Neuronal stem cell (in vitro differentiated cells): ENCODE measurements around the gene CBX8.

Source experiments
- DNase-seq: peaks from one replicate; pipeline ENCODE4 v3.0.0-alpha.2; 2013; ENCODE audit warnings: low spot score
- H2AFZ ChIP-seq: one replicate; pipeline ENCODE4 v1.6.1; 2013; ENCODE audit warnings: mild to moderate bottlenecking, low read length, inconsistent platforms
- H2AK5ac ChIP-seq: 2 replicates; pipeline ENCODE4 v1.6.1; 2013; ENCODE audit warnings: low read depth, mild to moderate bottlenecking, inconsistent platforms, low read length, moderate library complexity, mixed read lengths
- H2BK120ac ChIP-seq: 2 replicates; pipeline ENCODE4 v1.6.1; 2013; ENCODE audit warnings: low read depth, mild to moderate bottlenecking, inconsistent platforms, low read length, moderate library complexity, mixed read lengths
- H2BK12ac ChIP-seq: one replicate; pipeline ENCODE4 v1.6.1; 2013; ENCODE audit warnings: low read length, inconsistent platforms
- H2BK15ac ChIP-seq: 2 replicates; pipeline ENCODE4 v1.6.1; 2013; ENCODE audit warnings: mild to moderate bottlenecking, low read length, inconsistent platforms, mixed read lengths
- H2BK5ac ChIP-seq: one replicate; pipeline ENCODE4 v1.6.1; 2013; ENCODE audit warnings: inconsistent platforms, mild to moderate bottlenecking, low read length, moderate library complexity
- H3K14ac ChIP-seq: one replicate; pipeline ENCODE4 v1.6.1; 2013; ENCODE audit warnings: low read length, inconsistent platforms
- H3K18ac ChIP-seq: 2 replicates; pipeline ENCODE4 v1.6.1; 2013; ENCODE audit warnings: low read length, inconsistent platforms
- H3K23ac ChIP-seq: 2 replicates; pipeline ENCODE4 v1.6.1; 2013; ENCODE audit warnings: low read depth, mild to moderate bottlenecking, mixed read lengths, low read length, inconsistent platforms; ENCODE audit not compliant: poor library complexity
- H3K27ac ChIP-seq: replicated peaks from 3 replicates; pipeline ENCODE4 v1.5.1; 2013; ENCODE audit warnings: low read length, inconsistent platforms
- H3K27me3 ChIP-seq, 3 experiments: 2 replicates each; pipeline ENCODE4 v1.6.1; 2013; ENCODE audit warnings: low read length in 3 of 3, mild to moderate bottlenecking in 2 of 3, inconsistent platforms in 1 of 3, low read depth in 1 of 3, mixed read lengths in 1 of 3, moderate library complexity in 1 of 3; ENCODE audit not compliant: control insufficient read depth in 3 of 3, insufficient read depth in 3 of 3
- H3K36me3 ChIP-seq, 2 donors: replicated peaks in 1 of 2; 2 replicates each; pipeline ENCODE4 v1.6.1; 2013; ENCODE audit warnings: low read length in 2 of 2; ENCODE audit not compliant: control insufficient read depth in 2 of 2, insufficient read depth in 2 of 2
- H3K4ac ChIP-seq: 2 replicates; pipeline ENCODE4 v1.6.1; 2013; ENCODE audit warnings: inconsistent platforms, mild to moderate bottlenecking, low read length, moderate library complexity
- H3K4me1 ChIP-seq, 2 donors: 1 replicate in 1 of 2; 2 replicates in 1 of 2; pipeline ENCODE4 v1.6.1; 2013; ENCODE audit warnings: low read length in 2 of 2, low read depth in 1 of 2; ENCODE audit not compliant: control insufficient read depth in 2 of 2, insufficient read depth in 1 of 2
- H3K4me2 ChIP-seq: one replicate; pipeline ENCODE4 v1.6.1; 2013; ENCODE audit warnings: mild to moderate bottlenecking, low read length, inconsistent platforms; ENCODE audit not compliant: insufficient read depth, poor library complexity, severe bottlenecking
- H3K4me3 ChIP-seq, 2 donors: 2 replicates each; pipeline ENCODE4 v1.5.1; 2013; ENCODE audit warnings: low read length in 2 of 2, mild to moderate bottlenecking in 2 of 2, inconsistent platforms in 1 of 2, moderate library complexity in 1 of 2
- H3K79me1 ChIP-seq: one replicate; pipeline ENCODE4 v1.6.1; 2013; ENCODE audit warnings: low read depth, mild to moderate bottlenecking, inconsistent platforms, low read length, moderate library complexity
- H3K9ac ChIP-seq: one replicate; pipeline ENCODE4 v1.6.1; 2013; ENCODE audit warnings: mild to moderate bottlenecking, low read depth, low read length, inconsistent platforms; ENCODE audit not compliant: poor library complexity
- H3K9me3 ChIP-seq, 2 donors: replicated peaks in 1 of 2; 2 replicates each; pipeline versions ENCODE3 to v1.6.1; 2013; ENCODE audit warnings: low read length in 2 of 2, mild to moderate bottlenecking in 2 of 2, inconsistent platforms in 1 of 2, low read depth in 1 of 2, mixed read lengths in 1 of 2, moderate library complexity in 1 of 2; ENCODE audit not compliant: control insufficient read depth in 2 of 2, insufficient read depth in 1 of 2
- H4K8ac ChIP-seq: one replicate; pipeline ENCODE4 v1.6.1; 2013; ENCODE audit warnings: low read depth, mild to moderate bottlenecking, inconsistent platforms, low read length, moderate library complexity
- H4K91ac ChIP-seq: one replicate; pipeline ENCODE4 v1.6.1; 2013; ENCODE audit warnings: low read length, low read depth, mild to moderate bottlenecking, inconsistent platforms; ENCODE audit not compliant: poor library complexity
- WGBS, 2 donors: extraction: QIAGEN DNeasy Blood & Tissue Kit; methylation state at CpG; one replicate each; pipeline ENCODE4 v1.1.7; 2013; ENCODE audit warnings: missing lambda C conversion rate in 2 of 2, mixed read lengths in 1 of 2; ENCODE audit not compliant: insufficient read length in 2 of 2, insufficient replicate concordance in 1 of 2; ENCODE audit errors: extremely low coverage in 2 of 2; 5-methylcytosine and 5-hydroxymethylcytosine counted together

CBX8 gene

GRCh38 chr17:79812353-79813258, 15.7 kb upstream of the CBX8 start:
- Histone ChIP-seq H3K4me3 (peak overlapping the region; percentile 21 to 54), H2BK12ac (peak overlapping the region; percentile 97), H3K18ac (peak overlapping the region; percentile 85), H3K27ac (no peak overlapping the region), H3K79me1 (no peaks in the 10 kb centered on the region), H3K4me2 (peak overlapping the region; percentile 85), H2BK15ac (peak overlapping the region; percentile 99), H2BK5ac (no peak overlapping the region), H3K27me3 (peaks cover 59 to 89% (median 63%) of the 10 kb centered on the region in 3 experiments), H2AK5ac (peak overlapping the region; percentile 97), H3K36me3 (no peaks in the 10 kb centered on the region), H3K14ac (no peak overlapping the region), H4K8ac (no peak overlapping the region), H2BK120ac (no peak overlapping the region), H3K23ac (peak overlapping the region; percentile 44), H3K4ac (no peak overlapping the region), H3K4me1 (peaks cover 32 to 35% of the 10 kb centered on the region in 2 donors), H3K9me3 (peaks cover 3 to 8% of the 10 kb centered on the region in 2 donors), H3K9ac (peak overlapping the region; percentile 54), H4K91ac (no peak overlapping the region), H2AFZ (peak overlapping the region; percentile 60)
- DNase-seq: no peak
- no CpG with 5 or more reads among the region's 72 CpGs for WGBS, 2 donors

GRCh38 chr17:79811868-79812352, 15.0 kb upstream of the CBX8 start:
- H3K27me3 ChIP-seq: peaks cover 63 to 89% (median 63%) of the 10 kb centered on the region in 3 experiments
- H4K8ac ChIP-seq: no peak overlapping the region

DNA sequence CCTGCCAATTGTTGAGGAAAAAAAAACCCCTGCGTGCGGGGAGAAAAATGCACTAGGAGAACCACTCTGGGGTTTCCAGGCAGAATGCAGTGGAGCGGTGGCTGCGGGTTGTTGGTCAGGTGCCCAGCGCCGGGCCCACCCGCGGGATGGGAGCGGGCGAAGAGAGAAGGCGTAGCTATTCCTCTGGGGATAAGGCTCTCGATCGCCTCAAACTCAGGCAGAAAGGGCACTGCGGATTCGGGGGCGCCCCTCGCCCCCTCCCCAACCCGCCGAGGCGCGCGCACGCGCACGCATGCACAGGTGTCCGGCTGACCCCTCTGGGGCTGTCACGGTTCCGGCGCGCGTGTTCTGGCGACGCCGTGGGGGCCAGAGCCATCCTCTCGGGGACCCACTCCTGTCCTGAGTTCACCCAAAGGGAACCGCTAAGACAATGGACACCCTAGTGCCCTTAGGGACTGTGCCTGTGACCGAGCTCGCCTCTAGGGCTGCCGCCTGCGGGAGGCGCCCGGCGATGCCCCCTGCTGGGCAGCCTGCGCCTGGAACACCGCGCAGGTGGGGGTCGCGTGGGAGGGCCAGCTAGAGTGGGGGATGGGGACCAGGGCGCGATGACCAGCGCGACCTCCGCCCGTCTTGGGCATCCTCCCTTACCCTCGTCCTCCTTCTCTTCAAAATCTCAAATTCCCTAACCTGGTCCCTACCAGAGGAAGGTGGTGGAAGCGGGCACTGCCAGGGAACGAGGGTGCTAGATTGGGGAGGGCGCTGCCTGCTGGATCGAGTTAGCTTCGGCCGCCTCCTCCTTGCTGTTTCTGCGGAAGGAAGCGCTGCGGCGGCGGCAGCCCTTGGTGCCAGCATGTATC, 14.4 kb upstream of the CBX8 start:
- Histone ChIP-seq H3K14ac (peak overlapping the region; percentile 86), H3K4me1 (peaks cover 32 to 41% of the 10 kb centered on the region in 2 donors), H2AFZ (peak overlapping the region; percentile 60), H3K36me3 (no peaks in the 10 kb centered on the region), H3K9ac (no peak overlapping the region), H4K91ac (peak overlapping the region; percentile 68), H3K4me2 (peak overlapping the region; percentile 68), H3K18ac (peak overlapping the region; percentile 96), H3K79me1 (no peaks in the 10 kb centered on the region), H3K4me3 (peak overlapping the region; percentile 53 to 54), H2AK5ac (peak overlapping the region; percentile 97), H4K8ac (peak overlapping the region; percentile 77), H3K23ac (peak overlapping the region; percentile 44), H2BK5ac (peak overlapping the region; percentile 91), H2BK120ac (peak overlapping the region; percentile 51), H2BK15ac (peak overlapping the region; percentile 99), H3K4ac (no peak overlapping the region), H3K27ac (no peak overlapping the region), H3K27me3 (peaks cover 59 to 89% (median 63%) of the 10 kb centered on the region in 3 experiments), H3K9me3 (peaks cover 3 to 7% of the 10 kb centered on the region in 2 donors), H2BK12ac (peak overlapping the region; percentile 95)
- DNase-seq: no peak
- WGBS, 2 donors: no CpG with 5 or more reads among the region's 66 CpGs

More at GRCh38 chr17:79811868-79812352, 15.0 kb upstream of the CBX8 start:
- Histone ChIP-seq H3K36me3 (no peaks in the 10 kb centered on the region), H2BK12ac (peak overlapping the region; percentile 95), H3K14ac (peak overlapping the region; percentile 86), H2AK5ac (peak overlapping the region; percentile 97), H2BK15ac (peak overlapping the region; percentile 99), H3K27ac (no peak overlapping the region), H3K9ac (no peak overlapping the region), H3K23ac (peak overlapping the region; percentile 44), H3K4me3 (peak overlapping the region in 1 of 2 donors; percentile 54), H2BK120ac (peak overlapping the region; percentile 51), H2BK5ac (peak overlapping the region; percentile 91), H4K91ac (no peak overlapping the region), H3K4ac (no peak overlapping the region), H3K9me3 (peaks cover 3 to 9% of the 10 kb centered on the region in 2 donors), H3K79me1 (no peaks in the 10 kb centered on the region), H3K4me1 (peaks cover 32 to 37% of the 10 kb centered on the region in 2 donors), H2AFZ (peak overlapping the region; percentile 60), H3K4me2 (peak overlapping the region; percentile 68), H3K18ac (peak overlapping the region; percentile 96)
- DNase-seq: no peak
- no CpG with 5 or more reads among the region's 20 CpGs for WGBS, 2 donors
